CD4-positive, CD25-positive, alpha-beta regulatory T cell (primary cell): ENCODE measurements around the gene HTRA3. TPM values are rescaled to one million over a fixed set of nuclear protein-coding genes. Genes with fewer than 3 reads are reported as not detected.

Experiments used
- ATAC-seq, 2 donors: fragments of 150-1000 bp; cut with Tn5 transposase; one replicate each; pipeline ENCODE4 v1.10.0; 2021; ENCODE audit warnings: low read depth in 2 of 2, moderate number of reproducible peaks in 2 of 2, moderate library complexity in 1 of 2
- DNase-seq, 3 donors: peaks; one replicate each; pipeline versions ENCODE4 v3.0.0 to v3.0.0-alpha.2; 2012 to 2022; ENCODE audit warnings: mixed read lengths in 1 of 3
- H3K27ac ChIP-seq: one replicate; pipeline ENCODE4 v1.7.0; 2013; ENCODE audit warnings: mild to moderate bottlenecking, low read length; ENCODE audit not compliant: insufficient read depth, poor library complexity, severe bottlenecking
- H3K27me3 ChIP-seq: one replicate; pipeline ENCODE4 v1.7.0; 2013; ENCODE audit warnings: low read length; ENCODE audit not compliant: control insufficient read depth, insufficient read depth
- H3K36me3 ChIP-seq: one replicate; pipeline ENCODE4 v1.7.0; 2013; ENCODE audit warnings: mild to moderate bottlenecking, low read length, moderate library complexity; ENCODE audit not compliant: control insufficient read depth, insufficient read depth
- H3K4me1 ChIP-seq: 2 replicates; pipeline ENCODE4 v1.7.0; 2013; ENCODE audit warnings: mild to moderate bottlenecking, low read length; ENCODE audit not compliant: insufficient read depth, control insufficient read depth, poor library complexity, severe bottlenecking
- H3K4me3 ChIP-seq: one replicate; pipeline ENCODE4 v1.7.0; 2013; ENCODE audit warnings: low read depth, mild to moderate bottlenecking, low read length, moderate library complexity
- H3K9me3 ChIP-seq, 2 experiments: 1 replicate in 1 of 2; 2 replicates in 1 of 2; pipeline ENCODE4 v1.7.0; 2013; ENCODE audit warnings: low read length in 2 of 2, mild to moderate bottlenecking in 1 of 2, moderate library complexity in 1 of 2; ENCODE audit not compliant: control insufficient read depth in 2 of 2
- H3K27ac Mint-ChIP-seq, 3 donors: one replicate each; pipeline ENCODE4 v1.8.0; 2020 to 2022; ENCODE audit warnings: mild to moderate bottlenecking in 3 of 3, mixed read lengths in 3 of 3, moderate library complexity in 2 of 3
- H3K27me3 Mint-ChIP-seq: one replicate; pipeline ENCODE4 v1.8.0; 2022; ENCODE audit warnings: mild to moderate bottlenecking, mixed read lengths
- H3K36me3 Mint-ChIP-seq: one replicate; pipeline ENCODE4 v1.8.0; 2020; ENCODE audit warnings: mixed read lengths
- H3K4me1 Mint-ChIP-seq, 4 donors: one replicate each; pipeline ENCODE4 v1.8.0; 2020 to 2022; ENCODE audit warnings: mixed read lengths in 4 of 4, mild to moderate bottlenecking in 1 of 4
- H3K4me3 Mint-ChIP-seq, 4 donors: one replicate each; pipeline ENCODE4 v1.8.0; 2020 to 2022; ENCODE audit warnings: mild to moderate bottlenecking in 4 of 4, mixed read lengths in 4 of 4, moderate library complexity in 3 of 4
- H3K9me3 Mint-ChIP-seq, 7 donors: one replicate each; pipeline ENCODE4 v1.8.0; 2020 to 2022; ENCODE audit warnings: mixed read lengths in 7 of 7, mild to moderate bottlenecking in 3 of 7, moderate library complexity in 2 of 7
- polyA plus RNA-seq, 4 donors: library from polyadenylated mRNA; unstranded; fragments of 300-500 nt; fragmentation: Illumina TruSeq; gene quantifications; one replicate each; pipeline ENCODE4 v1.2.3, GENCODE V29; 2021
- total RNA-seq: library from RNA; stranded (reverse); gene quantifications from one replicate; pipeline ENCODE4 v1.2.3, GENCODE V29; 2022

HTRA3 gene
- total and polyA plus RNA-seq, 5 donors from 2014 or later = not detected

DNA sequence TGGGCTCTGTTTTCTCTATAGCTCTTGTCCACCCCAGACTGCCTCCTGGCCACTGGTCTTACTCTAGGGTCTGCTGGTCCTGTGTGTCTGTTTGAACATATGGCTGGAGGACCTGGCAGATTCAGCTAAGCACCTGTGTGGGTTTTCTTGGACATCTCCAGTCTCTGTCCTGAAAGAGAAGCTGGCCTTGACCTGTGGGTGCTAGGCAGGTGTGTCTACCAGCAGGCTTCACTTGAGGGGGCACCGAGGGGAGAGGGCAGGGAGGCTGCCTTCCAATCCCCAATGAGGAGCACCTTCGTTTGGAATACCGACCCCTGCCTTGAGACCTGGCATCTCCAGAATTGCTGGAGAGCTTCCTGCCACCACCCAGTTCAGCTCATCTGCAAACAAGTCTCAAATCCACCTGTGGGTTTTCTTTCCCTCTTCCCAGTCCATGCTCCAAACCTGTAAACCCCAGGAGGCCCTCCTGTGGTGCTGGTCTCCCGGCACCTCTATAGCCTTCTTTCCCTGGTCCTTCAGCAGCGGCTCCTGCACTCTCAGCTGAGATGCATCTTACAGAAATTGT is 45.2 kb downstream of the HTRA3 start:
- Histone ChIP-seq H3K4me1 (no peaks in the 10 kb centered on the region), H3K4me3 (no peak overlapping the region), H3K27me3 (no peaks in the 10 kb centered on the region), H3K9me3 (no peaks in the 10 kb centered on the region), H3K27ac (no peak overlapping the region), H3K36me3 (no peaks in the 10 kb centered on the region)
- H3K27me3 Mint-ChIP-seq = peaks cover 14% of the 10 kb centered on the region
- H3K4me1 Mint-ChIP-seq = peaks cover 0 to 6% (median 0%) of the 10 kb centered on the region in 4 donors
- no peak overlapping the region for H3K4me3 Mint-ChIP-seq
- H3K27ac Mint-ChIP-seq = no peak overlapping the region
- H3K36me3 Mint-ChIP-seq = no peaks in the 10 kb centered on the region
- ATAC-seq (no peak), DNase-seq (no peak)
- H3K9me3 Mint-ChIP-seq = peaks cover 0 to 5% (median 5%) of the 10 kb centered on the region in 7 donors

DNA sequence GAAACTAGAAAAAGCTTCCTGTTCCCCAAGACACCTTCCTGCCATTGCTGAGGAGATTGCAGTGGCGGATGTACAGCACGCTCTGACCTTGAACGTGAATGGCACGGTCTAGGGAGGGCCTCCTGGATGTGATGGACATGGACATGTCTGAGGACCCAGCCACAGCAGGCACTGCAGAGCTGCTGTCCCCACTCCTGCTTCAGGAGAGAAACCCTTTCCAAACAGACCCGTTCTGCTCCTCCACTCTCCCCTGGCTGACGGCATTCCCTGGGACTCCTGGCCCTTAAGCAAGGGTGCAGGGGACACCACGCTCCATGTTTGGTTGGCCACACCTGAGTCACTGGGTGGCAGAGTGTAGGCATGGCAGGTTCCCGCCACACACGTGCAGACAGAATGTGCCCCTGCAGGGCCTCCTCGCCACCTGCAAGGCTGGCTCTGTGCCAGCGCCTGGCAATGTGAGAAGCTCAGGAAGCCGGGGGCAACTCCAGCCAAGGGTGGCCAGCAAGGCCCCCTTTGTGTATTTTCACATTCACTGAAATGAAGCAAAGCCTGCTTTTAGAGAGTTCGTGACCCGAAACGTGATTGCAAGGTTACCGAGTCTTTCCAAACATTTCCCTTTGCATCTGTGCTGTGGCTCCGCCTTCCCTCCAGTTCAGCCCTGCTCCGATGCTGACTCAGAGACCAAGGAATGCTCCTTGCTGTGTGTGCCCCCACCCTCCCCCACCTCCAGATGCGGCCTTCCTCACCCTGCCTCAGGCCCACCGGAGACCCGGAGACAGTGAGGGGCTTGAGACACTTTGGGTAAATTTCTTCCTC is 46.1 kb downstream of the HTRA3 start:
- Histone ChIP-seq H3K27me3 (no peaks in the 10 kb centered on the region), H3K4me1 (no peaks in the 10 kb centered on the region), H3K27ac (no peak overlapping the region), H3K36me3 (no peaks in the 10 kb centered on the region), H3K4me3 (no peak overlapping the region), H3K9me3 (no peaks in the 10 kb centered on the region)
- H3K27ac Mint-ChIP-seq = no peak overlapping the region
- H3K4me1 Mint-ChIP-seq = peaks cover 0 to 6% (median 0%) of the 10 kb centered on the region in 4 donors
- no peak overlapping the region for H3K4me3 Mint-ChIP-seq
- ATAC-seq = no peak
- DNase-seq = no peak
- no peaks in the 10 kb centered on the region for H3K36me3 Mint-ChIP-seq
- H3K27me3 Mint-ChIP-seq = peaks cover 11% of the 10 kb centered on the region
- peaks cover 0 to 5% (median 5%) of the 10 kb centered on the region in 7 donors for H3K9me3 Mint-ChIP-seq

DNA sequence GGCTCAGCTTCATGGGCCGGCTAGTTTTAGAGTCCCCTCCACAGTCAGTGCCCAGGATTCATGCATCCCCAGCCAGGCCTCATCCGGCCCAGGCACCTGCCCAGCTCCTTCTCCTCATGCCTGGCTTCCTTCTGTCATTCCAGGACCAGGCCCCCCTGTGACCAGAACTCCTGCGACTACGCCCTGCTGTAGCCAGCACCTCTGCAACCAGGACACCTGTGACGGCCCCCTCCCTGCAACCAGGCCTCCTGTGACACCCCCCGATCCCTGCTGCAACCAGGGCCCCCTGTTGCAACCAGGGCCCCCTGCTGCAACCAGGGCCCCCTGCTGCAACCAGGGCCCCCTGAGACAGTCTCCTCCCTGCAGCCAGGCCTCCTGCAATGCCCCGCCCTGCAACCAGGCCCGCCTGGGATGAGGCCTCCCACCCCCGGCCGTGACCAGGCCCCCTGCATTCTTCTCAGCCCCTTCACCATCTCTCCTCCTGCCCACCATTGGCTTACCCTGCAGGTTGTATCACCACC is 46.8 kb downstream of the HTRA3 start:
- no peaks in the 10 kb centered on the region for H3K27me3 ChIP-seq
- Mint-ChIP-seq H3K4me1 (peaks cover 0 to 6% (median 0%) of the 10 kb centered on the region in 4 donors), H3K27me3 (peaks cover 11% of the 10 kb centered on the region), H3K36me3 (no peaks in the 10 kb centered on the region), H3K4me3 (no peak overlapping the region), H3K9me3 (peaks cover 0 to 5% (median 5%) of the 10 kb centered on the region in 7 donors), H3K27ac (no peak overlapping the region)
- no peaks in the 10 kb centered on the region for H3K9me3 ChIP-seq
- no peaks in the 10 kb centered on the region for H3K4me1 ChIP-seq
- H3K27ac ChIP-seq = no peak overlapping the region
- ATAC-seq (no peak), DNase-seq (no peak)
- no peaks in the 10 kb centered on the region for H3K36me3 ChIP-seq
- H3K4me3 ChIP-seq = no peak overlapping the region

- DNase-seq = no peak
- Histone ChIP-seq H3K36me3 (no peaks in the 10 kb centered on the region), H3K27ac (no peak overlapping the region), H3K27me3 (no peaks in the 10 kb centered on the region), H3K4me1 (no peaks in the 10 kb centered on the region), H3K9me3 (no peaks in the 10 kb centered on the region), H3K4me3 (no peak overlapping the region)
- H3K27me3 Mint-ChIP-seq = peaks cover 11% of the 10 kb centered on the region
- no peak for ATAC-seq
- H3K27ac Mint-ChIP-seq = no peak overlapping the region
- peaks cover 0 to 6% (median 0%) of the 10 kb centered on the region in 4 donors for H3K4me1 Mint-ChIP-seq
- H3K9me3 Mint-ChIP-seq = peaks cover 0 to 5% (median 5%) of the 10 kb centered on the region in 7 donors
- no peak overlapping the region for H3K4me3 Mint-ChIP-seq
- H3K36me3 Mint-ChIP-seq = no peaks in the 10 kb centered on the region
Measured at GRCh38 chr4:8316911-8317351, 47.4 kb downstream of the HTRA3 start.

GRCh38 chr4:8317474-8317873 is 47.9 kb downstream of the HTRA3 start:
- H3K36me3 Mint-ChIP-seq = no peaks in the 10 kb centered on the region
- no peak overlapping the region for H3K4me3 Mint-ChIP-seq
- Histone ChIP-seq H3K36me3 (no peaks in the 10 kb centered on the region), H3K27me3 (no peaks in the 10 kb centered on the region), H3K27ac (no peak overlapping the region), H3K4me1 (no peaks in the 10 kb centered on the region), H3K4me3 (no peak overlapping the region), H3K9me3 (no peaks in the 10 kb centered on the region)
- no peak overlapping the region for H3K27ac Mint-ChIP-seq
- peaks cover 11% of the 10 kb centered on the region for H3K27me3 Mint-ChIP-seq
- H3K4me1 Mint-ChIP-seq = peaks cover 0 to 6% (median 0%) of the 10 kb centered on the region in 4 donors
- ATAC-seq = no peak
- H3K9me3 Mint-ChIP-seq = peaks cover 0 to 5% (median 1%) of the 10 kb centered on the region in 7 donors
- DNase-seq = no peak

DNA sequence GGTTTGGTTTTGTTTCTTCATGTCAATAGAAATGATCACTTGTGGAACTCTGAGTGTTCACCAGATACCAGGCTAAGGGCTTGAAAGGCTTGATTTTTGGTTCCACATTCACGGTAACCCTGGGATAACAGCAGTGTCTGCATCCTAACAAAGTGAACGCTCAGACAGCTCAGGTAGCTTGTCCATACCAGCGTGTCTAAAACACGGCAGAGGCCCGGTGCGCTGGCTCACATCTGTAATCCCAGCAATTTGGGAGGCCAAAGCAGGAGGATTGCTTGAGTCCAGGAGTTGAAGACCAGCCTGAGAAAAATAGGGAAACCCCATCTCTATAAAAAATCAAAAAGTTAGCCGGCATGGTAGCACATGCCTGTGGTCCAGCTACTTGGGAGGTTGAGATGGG is 49.0 kb downstream of the HTRA3 start:
- H3K9me3 ChIP-seq = no peaks in the 10 kb centered on the region
- Mint-ChIP-seq H3K4me1 (peaks cover 0 to 5% (median 0%) of the 10 kb centered on the region in 4 donors), H3K27ac (no peak overlapping the region), H3K36me3 (no peaks in the 10 kb centered on the region), H3K9me3 (peaks cover 0 to 5% (median 0%) of the 10 kb centered on the region in 7 donors), H3K4me3 (no peak overlapping the region), H3K27me3 (peaks cover 11% of the 10 kb centered on the region)
- ATAC-seq (no peak), DNase-seq (no peak)
- no peak overlapping the region for H3K27ac ChIP-seq
- H3K4me3 ChIP-seq = no peak overlapping the region
- no peaks in the 10 kb centered on the region for H3K36me3 ChIP-seq
- no peaks in the 10 kb centered on the region for H3K4me1 ChIP-seq
- no peaks in the 10 kb centered on the region for H3K27me3 ChIP-seq

GRCh38 chr4:8319061-8319460 is 49.5 kb downstream of the HTRA3 start:
- Histone ChIP-seq H3K9me3 (no peaks in the 10 kb centered on the region), H3K27me3 (no peaks in the 10 kb centered on the region), H3K4me3 (no peak overlapping the region), H3K4me1 (no peaks in the 10 kb centered on the region), H3K27ac (no peak overlapping the region), H3K36me3 (no peaks in the 10 kb centered on the region)
- DNase-seq = no peak
- H3K27me3 Mint-ChIP-seq = peaks cover 6% of the 10 kb centered on the region
- no peak overlapping the region for H3K27ac Mint-ChIP-seq
- no peaks in the 10 kb centered on the region for H3K36me3 Mint-ChIP-seq
- H3K4me3 Mint-ChIP-seq = no peak overlapping the region
- no peak for ATAC-seq
- peaks cover 0 to 1% (median 0%) of the 10 kb centered on the region in 7 donors for H3K9me3 Mint-ChIP-seq
- no peaks in the 10 kb centered on the region for H3K4me1 Mint-ChIP-seq
